HUDEP-2 (cell line): ENCODE measurements around the gene PPP6R3.
"Not testable (repeated sequence)": the region's sequence is repeated elsewhere in the genome, so short reads cannot be mapped to it uniquely, and the experiment has no call there.

Experiments used
- DNase-seq, 76 experiments: peaks; one replicate each; lab custom pipeline; 2025; ENCODE audit not compliant: unreplicated experiment in 76 of 76; lab: John Stamatoyannopoulos, UW

PPP6R3 gene

GRCh38 chr11:68589547-68590216 lies 129.1 kb downstream of the PPP6R3 start:
- no peak for DNase-seq

DNA sequence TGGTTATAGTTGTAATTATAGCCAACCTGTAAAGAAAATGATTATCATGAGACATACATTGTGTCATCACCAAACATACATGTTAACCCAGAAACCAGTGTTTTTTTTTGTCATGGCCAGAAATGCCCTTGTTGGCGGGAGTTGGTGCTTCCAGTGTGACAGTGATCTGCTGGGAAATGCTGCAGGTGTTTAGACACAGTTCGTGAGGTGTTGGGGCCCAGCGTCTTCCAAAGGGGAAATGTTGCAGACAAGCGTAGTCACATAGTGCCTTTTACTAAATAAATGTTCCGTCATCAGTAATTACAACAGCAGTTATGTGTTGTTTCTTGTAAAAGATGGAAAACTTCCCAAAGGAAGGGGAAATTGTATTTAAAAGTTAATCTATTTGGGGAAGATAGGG lies 131.2 kb downstream of the PPP6R3 start:
- DNase-seq: no peak

DNA sequence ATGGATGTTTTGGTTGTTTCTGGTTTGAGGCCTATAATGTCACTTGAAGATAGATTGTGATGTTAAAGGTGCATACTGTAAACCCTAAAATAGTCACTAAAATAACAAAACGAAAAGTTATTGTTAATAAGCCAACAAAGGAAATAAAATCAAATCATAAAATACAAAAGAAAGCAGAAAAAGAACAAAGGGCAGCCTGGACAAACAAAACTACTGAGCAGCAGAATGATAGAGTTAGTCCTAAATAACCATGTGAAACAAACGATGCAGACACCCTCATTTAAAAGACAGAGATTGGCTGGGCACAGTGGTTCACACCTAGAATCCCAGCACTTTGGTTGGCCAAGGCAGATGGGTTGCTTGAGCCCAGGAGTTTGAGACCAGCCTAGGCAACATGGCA lies 132.9 kb downstream of the PPP6R3 start:
- DNase-seq: no peak

- DNase-seq: no peak
Measured at GRCh38 chr11:68594123-68594522, 133.6 kb downstream of the PPP6R3 start.

- no peak for DNase-seq
Measured at GRCh38 chr11:68596231-68596630, 135.7 kb downstream of the PPP6R3 start.

GRCh38 chr11:68598816-68599653 lies 138.5 kb downstream of the PPP6R3 start:
- DNase-seq: no peak

DNA sequence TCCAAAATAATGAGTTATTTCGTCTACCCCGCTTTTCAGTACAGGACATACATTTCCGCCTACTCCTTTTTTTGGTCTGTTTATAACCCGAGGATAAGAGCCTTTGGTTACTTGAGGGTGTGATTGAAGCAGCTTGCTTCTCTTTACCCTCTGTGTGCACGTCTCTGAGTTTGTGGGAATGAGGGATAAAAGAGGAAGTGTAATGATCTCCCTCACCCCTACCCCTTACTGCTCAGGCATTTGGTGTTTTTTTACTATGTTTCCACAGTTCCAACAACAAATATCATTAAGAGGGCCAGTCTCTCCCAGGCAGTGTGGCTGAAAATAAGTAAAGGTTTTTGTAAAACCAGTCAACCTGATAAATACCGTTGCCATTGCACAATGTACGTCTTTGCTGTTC lies 140.6 kb downstream of the PPP6R3 start:
- no peak for DNase-seq

DNA sequence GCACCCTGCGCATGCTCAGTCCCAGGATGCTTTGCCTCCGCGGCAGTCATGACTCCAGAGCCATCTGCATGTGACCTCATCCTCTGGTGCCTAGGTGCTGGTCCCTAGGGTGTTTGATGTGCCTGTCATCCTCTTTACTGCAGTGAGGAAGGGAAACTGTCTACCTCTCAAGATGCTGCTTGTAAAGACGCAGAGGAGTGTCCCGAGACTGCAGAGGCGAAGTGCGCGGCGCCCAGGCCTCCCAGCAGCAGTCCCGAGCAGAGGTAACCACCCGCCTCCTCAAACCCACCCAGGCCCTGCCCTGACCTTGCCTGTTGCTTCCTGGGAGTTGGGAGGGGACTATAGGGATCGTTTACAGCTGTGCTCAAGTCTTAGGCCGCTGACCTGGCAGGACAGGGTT lies 149.2 kb downstream of the PPP6R3 start:
- no peak for DNase-seq

GRCh38 chr11:68610452-68611116 lies 150.0 kb downstream of the PPP6R3 start:
- no peak for DNase-seq

DNA sequence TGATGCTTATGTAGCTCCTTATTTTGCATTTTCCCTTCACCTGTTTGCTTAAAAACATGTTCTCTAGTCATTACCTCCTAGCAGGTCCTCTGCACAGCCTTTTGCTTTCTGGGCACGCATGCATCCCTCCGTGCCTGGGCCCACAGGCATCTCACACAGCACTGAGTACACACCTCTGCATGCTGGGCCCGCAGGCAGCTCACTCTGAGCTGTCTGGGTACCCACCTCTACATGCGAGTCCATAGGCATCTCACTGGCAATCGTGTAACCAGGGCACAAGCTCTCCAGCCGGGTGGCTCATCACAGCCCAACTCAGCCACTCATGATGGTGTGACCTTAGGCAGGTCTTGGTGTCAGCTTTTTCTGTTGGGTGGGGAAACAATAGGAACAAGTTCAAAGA lies 155.1 kb downstream of the PPP6R3 start:
- no peak for DNase-seq

GRCh38 chr11:68617925-68618809 lies 157.6 kb downstream of the PPP6R3 start:
- no peak for DNase-seq

DNA sequence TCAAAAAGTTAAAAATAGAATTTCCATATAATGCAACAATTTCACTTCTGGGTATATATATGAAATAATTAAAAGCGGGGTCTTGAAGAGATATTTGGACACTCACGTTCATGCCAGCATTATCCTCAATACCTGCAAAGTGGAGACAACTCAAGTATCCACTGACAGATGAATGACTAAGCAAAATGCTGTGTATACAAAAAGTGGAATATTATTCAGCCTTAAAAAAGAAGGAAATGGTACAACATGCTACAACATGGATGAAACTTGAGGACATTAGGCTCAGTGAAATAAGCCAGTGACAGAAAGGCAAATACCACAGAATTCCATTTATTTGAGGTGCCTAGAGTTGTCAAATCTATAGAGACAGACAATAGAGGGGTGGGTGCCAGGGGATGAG lies 161.3 kb downstream of the PPP6R3 start:
- DNase-seq: no peak

GRCh38 chr11:68623706-68624105 lies 163.2 kb downstream of the PPP6R3 start:
- DNase-seq: not testable (repeated sequence)

DNA sequence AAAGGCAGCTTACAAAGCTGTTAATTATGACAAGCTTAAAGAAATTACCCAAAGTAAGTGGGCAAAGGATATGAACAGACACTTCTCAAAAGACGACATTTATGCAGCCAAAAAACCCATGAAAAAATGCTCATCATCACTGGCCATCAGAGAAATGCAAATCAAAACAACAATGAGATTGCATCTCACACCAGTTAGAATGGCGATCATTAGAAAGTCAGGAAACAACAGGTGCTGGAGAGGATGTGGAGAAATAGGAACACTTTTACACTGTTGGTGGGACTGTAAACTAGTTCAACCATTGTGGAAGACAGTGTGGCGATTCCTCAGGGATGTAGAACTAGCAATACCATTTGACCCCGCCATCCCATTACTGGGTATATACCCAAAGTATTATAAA lies 164.5 kb downstream of the PPP6R3 start:
- DNase-seq: not testable (repeated sequence)

DNA sequence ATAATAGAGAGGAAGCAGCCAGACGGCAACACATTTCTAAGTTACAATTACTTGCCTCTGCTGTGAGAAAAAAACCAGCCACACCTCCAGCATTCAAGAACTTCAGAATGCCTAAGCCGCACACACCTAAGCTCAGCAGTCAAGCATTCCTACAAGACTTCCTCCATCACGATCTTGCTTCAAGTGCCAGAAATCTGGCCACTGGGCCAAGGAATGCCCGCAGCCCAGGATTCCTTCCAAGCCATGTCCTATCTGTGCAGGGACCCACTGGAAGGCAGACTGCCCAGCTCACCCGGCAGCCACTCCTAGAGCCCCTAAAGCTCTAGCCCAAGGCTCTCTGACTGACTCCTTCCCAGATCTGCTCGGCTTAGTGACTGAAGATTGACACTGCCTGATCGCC lies 165.7 kb downstream of the PPP6R3 start:
- not testable (repeated sequence) for DNase-seq

DNA sequence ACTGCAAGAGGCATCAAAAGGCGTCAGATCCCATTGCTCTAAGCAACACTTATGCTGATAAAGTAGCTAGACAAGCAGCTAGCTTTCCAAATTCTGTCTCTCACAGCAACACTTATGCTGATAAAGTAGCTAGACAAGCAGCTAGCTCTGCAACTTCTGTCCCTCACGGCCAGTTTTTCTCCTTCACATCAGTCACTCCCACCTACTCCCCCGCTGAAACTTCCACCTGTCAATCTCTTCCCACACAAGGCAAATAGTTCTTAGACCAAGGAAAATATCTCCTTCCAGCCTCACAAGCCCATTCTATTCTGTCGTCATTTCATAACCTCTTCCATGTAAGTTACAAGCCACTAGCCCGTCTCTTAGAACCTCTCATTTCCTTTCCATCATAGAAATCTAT lies 168.3 kb downstream of the PPP6R3 start:
- DNase-seq: not testable (repeated sequence)

DNA sequence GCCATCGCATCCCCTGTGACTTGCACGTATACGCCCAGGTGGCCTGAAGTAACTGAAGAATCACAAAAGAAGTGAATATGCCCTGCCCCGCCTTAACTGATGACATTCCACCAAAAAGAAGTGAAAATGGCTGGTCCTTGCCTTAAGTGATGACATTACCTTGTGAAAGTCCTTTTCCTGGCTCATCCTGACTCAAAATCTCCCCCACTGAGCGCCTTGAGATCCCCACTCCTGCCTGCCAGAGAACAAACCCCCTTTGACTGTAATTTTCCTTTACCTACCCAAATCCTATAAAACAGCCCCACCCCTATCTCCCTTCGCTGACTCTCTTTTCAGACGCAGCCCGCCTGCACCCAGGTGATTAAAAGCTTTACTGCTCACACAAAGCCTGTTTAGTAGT lies 171.8 kb downstream of the PPP6R3 start:
- DNase-seq: not testable (repeated sequence)

GRCh38 chr11:68632802-68633201 lies 172.2 kb downstream of the PPP6R3 start:
- DNase-seq: peak in 65 of 76 experiments; percentile 4 to 63 (median 36)

- not testable (repeated sequence) for DNase-seq
Measured at GRCh38 chr11:68634606-68635005, 174.1 kb downstream of the PPP6R3 start.

GRCh38 chr11:68635172-68635571 lies 174.6 kb downstream of the PPP6R3 start:
- DNase-seq: not testable (repeated sequence)

- not testable (repeated sequence) for DNase-seq
Measured at GRCh38 chr11:68635883-68636282, 175.3 kb downstream of the PPP6R3 start.
